ENCODE data around the gene VSTM1.
"Not testable (repeated sequence)": the region's sequence is repeated elsewhere in the genome, so short reads cannot be mapped to it uniquely, and the experiment has no call there.

VSTM1 gene

DNA sequence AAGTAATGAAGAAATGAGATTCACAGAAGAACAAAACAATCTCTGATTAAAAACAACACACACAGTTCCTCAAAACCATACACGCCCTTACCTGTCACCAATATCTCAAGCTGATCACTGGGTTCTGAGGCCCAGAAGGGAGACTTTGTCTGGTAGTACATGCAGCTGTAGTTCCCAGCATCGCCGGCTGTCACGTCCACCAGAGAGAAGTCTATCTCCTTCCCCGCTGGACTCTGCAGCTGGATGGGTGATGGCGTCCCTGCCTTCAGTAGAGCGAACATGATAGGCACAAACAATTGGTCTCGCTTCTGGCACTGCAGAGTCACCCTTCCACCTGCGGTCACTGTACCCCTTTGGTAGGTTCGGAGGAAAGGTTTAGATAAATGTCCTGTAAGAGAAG is 10.1 kb upstream of the VSTM1 start:
- no peak for DNase-seq (ENCODE audit: low spot score)

DNA sequence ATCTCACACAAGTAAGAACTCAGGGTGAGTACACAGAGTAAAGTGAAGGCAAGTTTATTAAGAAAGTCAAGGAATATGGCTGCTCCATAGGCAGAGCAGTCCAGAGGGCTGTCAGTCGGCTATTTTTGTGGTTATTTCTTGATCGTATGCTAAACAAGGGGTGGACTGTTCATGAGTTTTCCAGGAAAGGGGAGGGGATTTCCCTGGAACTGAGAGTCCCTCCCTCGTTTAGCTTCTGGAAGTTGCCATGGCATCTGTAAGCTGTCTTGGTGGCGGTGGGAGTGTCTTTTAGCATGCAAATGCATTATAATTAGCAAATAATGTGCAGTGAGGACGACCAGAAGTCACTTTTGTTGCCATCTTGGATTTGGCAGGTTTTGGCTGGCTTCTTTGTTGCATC is 5.8 kb upstream of the VSTM1 start:
- no peak for DNase-seq (ENCODE audit: low spot score)

DNA sequence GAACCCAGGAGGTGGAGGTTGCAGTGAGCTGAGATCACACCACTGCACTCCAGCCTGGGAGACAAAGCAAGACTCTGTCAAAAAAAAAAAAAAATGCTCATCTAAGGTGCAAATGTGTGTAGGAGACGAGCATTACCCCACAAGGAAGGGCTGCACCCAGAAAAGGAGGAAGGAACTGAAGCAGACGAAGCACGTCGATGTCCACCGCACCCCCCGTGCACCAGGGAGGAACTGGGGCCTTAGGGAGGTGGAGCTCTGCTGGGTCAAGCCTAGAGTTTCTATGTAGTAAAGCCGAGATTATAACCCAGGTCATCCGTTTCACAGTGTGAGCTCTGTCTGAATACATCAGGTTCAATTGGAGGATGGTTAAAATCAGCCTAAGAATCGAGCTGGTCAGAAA is 1.1 kb downstream of the VSTM1 start:
- no peak for DNase-seq (ENCODE audit: low spot score)

DNA sequence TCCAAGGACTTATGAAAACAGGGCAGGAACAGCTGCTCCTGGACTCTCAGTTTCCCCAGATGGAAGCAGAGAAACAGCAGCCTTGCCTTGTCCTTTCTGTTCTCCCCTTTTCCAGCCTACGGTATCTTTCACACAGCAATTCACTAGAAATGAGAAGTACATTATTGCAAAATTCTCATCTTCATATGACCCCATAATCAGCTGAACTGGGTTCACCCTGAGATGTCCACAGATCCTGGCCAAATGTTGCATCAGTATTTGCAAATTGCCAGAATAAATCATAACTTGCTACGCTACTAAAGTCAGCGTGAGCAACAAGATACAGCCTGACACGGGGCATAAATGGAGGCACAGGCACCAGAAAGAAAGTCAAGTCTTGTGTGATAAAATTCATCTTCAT is 16.1 kb downstream of the VSTM1 start:
- no peak for DNase-seq (ENCODE audit: low spot score)

DNA sequence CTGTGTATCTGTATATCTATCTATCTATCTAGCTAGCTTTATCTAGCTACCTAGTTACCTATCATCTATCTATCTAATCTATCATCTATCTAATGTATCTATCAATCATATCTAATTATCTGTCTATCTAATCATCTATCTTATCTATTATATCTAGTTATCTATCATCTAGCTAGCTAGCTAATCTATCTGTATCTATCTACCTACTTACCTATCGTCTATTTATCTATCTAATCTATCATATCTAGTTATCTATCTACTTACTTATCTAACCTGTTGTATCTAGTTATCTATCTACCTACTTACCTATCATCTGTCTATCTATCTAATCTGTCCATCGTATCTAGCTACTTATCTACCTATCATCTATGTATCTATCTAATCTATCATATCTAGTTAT is 17.9 kb downstream of the VSTM1 start:
- DNase-seq (ENCODE audit: low spot score) = no peak

DNA sequence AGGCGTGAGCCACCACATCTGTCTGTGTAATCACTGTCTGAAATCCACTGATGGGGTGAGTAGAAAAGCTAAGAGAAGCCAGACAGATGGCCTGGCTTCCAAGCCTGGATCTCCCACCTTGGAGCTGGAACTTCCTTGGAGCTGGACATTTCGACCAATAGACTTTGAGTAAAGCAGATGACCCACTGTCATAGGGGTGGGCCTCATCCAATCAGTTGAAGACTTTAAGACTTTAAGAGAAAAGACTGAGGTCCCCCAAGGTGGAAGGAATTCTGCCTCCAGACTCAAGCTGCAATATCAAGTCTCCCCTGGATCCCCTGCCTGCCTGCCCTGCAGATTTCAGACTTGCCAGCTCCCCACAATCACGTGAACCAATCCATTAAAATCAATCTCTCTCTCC is 20.7 kb downstream of the VSTM1 start:
- no peak for DNase-seq (ENCODE audit: low spot score)

DNA sequence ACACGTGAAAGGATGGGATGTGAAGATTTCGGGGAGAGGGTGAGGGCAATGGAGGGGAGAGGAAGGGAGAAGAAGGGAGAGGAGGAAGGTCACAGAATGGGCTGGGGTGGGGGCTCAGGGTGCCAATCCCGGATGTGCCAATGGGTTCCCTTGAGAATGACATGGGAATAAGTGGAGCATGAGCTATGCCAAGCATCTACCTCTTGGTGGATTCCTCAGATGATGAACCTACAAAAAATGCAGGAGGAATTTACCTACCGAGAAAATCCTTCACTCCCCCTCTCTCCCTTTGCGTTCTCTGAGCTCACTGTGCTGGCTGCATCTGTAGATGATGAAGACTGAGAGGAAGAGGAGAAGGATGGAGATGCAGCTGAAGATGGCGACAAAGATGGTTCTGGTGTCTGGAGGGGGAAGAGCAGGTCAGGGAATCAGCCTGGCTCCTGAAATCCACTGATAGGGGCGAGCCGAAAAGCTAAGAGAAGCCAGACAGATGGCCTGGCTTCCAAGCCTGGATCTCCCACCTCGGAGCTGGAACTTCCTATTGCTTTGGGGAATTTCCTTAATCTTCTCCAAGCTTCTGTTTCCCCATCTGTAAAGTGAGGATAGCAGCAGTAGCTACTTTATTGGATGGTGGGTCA is 21.6 kb downstream of the VSTM1 start:
- DNase-seq (ENCODE audit: low spot score) = no peak

DNA sequence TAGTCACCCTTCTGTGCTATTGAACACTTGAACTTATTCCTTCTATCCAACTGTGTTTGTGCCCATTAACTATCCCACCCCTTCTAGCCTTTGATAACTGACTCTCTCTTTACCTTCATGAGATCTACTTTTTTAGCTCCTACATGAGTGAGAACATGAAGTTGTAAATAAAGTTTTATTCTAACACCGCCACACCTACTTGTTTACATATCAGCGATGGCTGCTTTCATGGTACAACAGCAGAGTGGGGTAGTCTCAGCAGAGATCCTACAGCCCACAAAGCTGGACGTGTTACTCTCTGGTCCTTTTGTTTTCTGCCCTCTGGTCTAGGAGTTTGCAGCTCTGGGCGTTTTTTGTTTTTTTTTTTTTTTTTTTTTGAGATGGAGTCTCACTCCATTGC is 23.7 kb downstream of the VSTM1 start:
- DNase-seq (ENCODE audit: low spot score) = no peak

DNA sequence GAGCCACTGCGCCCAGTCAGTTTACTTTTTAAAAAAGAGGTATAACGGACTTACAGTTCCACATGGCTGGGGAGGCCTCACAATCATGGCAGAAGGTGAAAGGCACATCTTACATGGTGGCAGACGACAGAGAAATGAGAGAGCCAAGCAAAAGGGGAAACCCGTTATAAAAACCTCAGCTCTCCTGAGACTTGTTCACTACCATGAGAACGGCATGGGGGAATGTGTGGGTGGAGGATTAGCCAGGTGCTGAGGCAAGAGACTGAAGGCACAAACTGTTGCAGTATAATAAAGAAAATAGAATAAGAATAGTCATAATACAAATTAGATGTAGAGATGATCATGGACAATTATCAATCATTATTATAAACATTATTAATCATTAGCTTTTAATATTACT is 27.2 kb downstream of the VSTM1 start:
- not testable (repeated sequence) for DNase-seq (ENCODE audit: low spot score)

DNA sequence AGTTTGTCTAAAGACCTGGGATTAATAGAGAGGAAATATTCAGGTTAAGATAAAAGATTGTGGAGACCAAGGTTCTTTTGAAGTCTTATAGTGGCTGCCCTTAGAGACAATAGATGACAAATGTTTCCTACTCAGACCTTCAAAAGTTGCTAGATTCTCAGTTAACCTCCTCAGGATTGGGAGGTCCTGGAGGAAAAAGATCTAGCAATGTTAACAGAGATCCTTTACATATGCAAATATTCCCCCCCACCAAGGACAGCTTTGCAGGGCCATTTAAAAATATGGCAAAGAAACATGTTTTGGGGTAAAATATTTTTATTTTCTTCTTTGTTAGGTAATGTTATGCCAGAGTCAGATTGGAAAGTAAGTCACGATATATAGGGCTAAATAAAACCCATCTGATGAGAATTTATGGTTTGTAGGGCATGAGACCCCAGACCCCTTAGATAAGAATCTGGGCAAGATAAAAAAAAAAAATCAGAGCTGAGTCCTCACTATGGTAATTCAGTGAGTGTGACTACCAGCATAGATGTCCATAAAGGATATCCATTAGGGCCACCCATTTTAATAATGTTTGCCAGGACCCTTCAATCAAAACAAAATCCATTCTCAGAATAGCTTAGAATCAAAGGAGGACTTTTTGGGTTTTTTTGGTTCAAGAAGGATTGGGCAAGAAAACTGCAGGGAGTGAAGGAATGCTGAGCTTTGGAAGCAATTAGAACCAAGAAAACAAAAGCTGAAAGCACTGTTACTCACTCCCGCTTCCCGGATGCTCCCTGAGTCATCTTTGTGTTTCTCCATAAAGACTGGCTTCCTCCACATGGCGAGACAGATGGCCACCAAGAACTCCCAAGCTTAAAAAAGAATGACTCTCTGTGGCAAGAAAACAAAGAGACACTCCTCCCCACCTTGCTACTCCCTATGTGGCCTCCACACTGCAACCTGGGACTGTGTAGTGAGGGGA is 28.2 kb downstream of the VSTM1 start:
- peak; percentile 1 for DNase-seq (ENCODE audit: low spot score)

DNA sequence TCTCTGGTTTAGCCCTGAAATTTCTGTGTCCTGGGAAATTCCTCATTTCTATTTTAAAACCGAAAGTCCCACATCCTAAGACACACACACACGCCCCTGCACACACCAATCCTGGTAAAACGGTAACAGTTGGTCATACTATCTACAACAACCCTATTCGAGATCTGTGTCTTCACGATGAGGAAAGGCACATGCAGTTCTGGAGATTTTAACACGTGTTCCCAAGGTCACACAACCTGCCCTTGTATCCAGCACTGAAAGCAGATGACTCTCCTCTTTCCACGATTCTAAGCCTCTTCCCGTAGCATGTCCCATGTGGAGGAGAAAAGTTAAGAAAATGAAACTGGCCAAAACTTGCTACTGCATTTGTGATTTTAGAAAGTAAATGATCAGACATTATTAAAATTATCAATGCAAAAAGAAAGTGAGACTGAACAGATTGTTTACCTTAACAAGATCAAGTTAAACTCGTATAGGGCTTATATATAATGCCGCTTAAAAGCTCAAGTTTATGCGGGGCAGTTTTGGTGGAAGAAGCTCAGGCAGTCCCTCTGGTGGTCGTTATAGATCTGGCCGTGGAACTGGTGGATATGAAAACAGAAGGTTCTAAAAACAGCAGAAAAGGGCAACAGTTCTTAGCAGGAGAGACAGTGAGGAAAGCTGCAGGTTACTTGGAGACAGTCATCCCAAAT is 32.7 kb downstream of the VSTM1 start:
- DNase-seq (ENCODE audit: low spot score) = no peak

DNA sequence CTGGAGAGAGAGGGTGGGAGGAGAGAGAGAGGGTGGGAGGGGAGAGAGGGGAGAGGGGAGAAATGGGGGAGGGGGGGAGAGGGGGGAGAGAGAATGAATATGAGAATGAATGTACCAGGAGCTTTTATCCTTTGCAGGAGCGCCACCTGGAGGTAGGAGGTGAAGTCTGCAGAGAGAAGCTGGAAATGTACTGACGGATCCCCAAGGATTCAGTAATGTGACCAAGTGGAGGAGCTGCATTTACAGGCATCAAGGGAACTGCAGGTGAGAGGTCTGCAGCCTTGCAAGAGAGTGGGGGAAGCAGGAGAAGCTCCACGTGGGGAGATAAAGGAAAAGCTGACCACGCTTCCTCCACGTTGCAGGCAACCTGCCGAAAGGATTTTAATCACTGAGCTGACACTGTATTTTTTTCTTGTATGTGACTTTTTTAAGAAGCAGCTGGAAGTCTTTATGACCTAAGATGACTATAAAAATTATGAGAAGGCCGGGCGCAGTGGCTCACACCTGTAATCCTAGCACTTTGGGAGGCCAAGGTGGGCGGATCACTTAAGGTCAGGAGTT is 33.7 kb downstream of the VSTM1 start:
- peak; percentile 58 for DNase-seq (ENCODE audit: low spot score)

DNA sequence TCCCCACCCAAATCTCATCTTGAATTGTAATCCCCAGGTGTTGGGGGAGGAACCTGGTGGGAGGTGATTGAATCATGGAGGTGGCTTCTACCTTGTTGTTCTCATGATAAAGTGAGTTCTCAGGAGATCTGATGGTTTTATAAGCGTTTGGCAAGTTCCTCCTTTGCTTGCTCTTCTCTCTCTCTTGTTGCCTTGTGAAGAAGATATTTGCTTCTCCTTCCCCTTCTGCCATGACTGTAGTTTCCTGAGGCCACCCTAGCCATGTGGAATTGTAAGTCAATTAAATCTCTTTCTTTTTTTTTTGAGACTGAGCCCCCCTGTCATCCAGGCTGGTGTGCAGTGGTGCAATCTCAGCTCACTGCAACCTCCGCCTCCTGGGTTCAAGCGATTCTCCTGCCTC is 34.4 kb downstream of the VSTM1 start:
- DNase-seq (ENCODE audit: low spot score) = no peak

DNA sequence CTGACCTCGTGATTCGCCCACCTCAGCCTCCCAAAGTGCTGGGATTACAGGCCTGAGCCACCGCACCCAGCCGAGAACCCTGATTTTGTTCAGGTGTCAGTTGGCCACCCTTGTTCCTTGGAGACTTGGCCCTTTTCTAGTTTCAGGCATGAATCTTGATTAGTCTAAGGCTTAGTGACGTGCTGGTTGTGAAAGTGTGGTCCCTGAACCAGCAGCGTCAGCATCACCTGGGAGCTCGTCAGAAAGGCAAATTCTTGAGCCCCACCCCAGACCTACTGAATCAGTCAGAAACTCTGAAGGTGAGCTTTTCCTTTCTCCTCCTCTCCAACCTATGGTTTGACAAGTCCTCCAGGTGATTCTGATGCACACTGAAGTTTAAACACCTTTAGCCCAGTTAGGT is 37.0 kb downstream of the VSTM1 start:
- no peak for DNase-seq (ENCODE audit: low spot score)

DNA sequence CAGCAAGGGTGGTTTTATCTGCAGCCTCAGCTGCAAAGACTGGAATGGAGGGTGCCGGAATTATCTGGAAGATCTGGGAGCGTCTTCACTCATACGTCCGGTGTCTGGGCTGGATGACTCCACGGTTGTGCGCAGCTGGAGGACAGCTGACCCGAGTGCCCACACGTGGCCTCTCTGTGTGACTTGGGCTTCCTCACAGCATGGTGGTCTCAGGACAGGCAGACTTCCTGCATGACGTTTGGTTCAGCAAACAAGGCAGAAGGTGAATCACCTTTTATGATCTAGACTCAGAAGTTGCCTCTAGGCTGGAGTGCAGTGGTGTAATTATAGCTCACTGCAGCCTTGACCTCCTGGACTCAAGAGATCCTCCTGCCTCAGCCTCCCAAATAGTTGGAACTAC is 39.0 kb downstream of the VSTM1 start:
- no peak for DNase-seq (ENCODE audit: low spot score)

DNA sequence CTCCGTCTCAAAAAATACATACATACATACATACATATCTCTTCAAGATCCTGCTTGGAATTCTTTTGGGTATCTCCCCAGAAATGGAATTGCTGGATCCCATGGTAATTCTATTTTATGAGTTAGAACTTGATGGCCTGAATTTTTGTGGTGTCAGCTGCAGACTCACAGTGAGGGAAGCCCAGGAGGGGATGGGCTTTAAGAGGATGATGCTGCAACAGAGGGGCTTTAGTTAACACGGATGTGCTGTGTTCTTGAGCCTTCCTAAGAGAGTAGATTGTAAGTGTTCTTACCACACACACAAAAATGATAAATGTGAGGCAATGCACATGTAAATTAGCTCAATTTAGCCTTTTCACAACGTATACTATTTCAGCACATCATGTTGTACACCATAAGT is 40.5 kb downstream of the VSTM1 start:
- DNase-seq (ENCODE audit: low spot score) = no peak

DNA sequence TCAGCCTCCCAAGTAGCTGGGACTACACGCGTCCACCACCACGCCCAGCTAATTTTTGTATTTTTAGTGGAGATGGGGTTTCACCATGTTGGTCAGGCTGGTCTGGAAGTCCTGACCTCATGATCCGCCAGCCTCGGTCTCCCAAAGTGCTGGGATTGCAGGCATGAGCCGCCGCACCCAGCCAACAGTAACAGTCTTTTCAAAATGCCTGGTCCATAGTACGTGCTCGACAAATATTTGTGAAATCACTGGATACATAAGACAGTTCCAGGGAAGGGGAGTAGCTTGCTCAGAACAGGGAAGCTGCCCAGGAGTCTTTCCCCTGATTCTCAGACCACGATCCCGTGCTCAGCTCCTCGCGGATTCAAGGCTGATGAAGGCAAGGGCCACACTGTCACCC is 41.8 kb downstream of the VSTM1 start:
- no peak for DNase-seq (ENCODE audit: low spot score)

DNA sequence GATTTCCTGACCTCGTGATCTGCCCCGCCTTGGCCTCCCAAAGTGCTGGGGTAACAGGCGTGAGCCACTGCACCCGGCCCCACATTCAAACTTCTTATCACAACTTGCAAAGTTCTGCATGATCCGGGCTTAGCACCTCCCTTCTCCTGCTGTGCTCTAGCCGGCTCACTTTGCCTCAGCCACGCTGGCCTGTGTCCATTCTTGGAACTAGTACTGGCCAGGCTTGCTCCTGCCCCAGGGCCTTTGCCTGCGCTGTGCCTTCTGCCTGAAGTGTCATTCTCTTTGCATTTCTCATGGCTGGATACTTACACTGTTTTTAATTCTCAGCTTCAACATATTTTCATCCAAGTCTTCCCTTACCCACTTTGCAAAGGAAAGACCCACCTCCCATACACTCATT is 42.3 kb downstream of the VSTM1 start:
- DNase-seq (ENCODE audit: low spot score) = no peak

DNA sequence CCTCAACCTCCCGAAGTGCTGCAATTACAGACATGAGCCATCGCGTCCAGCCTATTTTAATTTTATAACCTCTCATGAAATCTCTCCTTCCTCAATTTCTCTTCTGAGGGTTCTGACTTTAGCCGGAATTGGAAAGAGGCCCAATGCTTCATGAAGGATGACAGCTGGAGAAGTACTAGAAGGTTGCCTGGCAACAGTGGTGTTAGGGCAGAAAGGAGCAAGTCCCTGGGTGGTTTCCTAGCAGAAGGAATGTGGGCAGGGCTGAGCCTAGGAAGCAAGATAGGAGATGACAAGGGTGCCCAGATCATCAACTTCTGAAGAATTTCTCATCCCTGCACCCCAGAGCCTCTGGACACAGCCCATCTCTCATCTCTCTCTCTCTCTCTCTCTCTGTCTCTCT is 46.4 kb downstream of the VSTM1 start:
- no peak for DNase-seq (ENCODE audit: low spot score)

DNA sequence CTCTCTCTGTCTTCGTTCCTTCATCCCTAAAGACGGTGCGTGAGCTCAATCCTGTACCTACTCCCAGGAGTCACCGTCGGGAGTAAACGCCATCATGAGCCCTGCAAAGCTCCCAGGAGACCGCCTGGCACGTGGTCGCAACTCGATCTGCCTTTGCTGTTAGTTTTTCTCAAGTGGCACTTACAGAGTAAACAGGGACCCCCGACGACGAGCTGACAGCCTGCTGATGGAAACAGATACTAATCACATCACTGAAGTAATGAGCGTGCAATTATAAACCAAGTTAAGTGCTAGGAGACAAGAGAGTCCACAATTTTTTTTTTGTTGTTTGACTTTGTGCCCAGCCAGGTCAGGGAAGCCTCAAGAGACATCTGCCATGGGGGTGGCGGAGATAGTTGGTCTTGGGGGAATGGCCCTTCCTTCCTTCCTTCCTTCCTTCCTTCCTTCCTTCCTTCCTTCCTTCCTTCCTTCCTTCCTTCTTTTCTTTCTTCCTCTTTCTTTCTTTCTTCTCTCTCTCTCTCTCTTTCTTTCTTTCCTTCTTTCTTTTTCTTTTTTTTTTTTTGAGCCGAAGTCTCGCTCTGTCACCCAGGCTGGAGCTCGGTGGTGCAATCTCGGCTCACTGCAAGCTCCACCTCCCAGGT is 48.7 kb downstream of the VSTM1 start:
- no peak for DNase-seq (ENCODE audit: low spot score)

DNA sequence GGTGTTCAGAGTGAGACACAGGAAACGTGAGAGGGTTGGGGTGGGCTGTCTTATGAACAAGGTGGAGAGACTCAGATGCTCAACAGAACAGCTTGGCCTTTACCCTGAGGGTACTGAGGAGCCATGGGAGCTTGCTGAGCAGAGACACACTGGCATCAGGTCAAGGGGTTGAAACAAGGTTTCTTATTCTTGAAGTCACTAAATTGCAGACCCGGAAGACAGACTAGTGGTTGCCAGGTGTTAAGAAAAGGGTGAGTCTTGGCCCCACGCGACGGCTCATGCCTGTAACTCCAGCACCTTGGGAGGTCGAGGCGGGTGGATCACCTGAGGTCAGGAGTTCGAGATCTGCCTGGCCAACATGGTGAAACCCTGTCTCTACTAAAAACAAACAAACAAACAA is 49.8 kb downstream of the VSTM1 start:
- DNase-seq (ENCODE audit: low spot score) = no peak

DNA sequence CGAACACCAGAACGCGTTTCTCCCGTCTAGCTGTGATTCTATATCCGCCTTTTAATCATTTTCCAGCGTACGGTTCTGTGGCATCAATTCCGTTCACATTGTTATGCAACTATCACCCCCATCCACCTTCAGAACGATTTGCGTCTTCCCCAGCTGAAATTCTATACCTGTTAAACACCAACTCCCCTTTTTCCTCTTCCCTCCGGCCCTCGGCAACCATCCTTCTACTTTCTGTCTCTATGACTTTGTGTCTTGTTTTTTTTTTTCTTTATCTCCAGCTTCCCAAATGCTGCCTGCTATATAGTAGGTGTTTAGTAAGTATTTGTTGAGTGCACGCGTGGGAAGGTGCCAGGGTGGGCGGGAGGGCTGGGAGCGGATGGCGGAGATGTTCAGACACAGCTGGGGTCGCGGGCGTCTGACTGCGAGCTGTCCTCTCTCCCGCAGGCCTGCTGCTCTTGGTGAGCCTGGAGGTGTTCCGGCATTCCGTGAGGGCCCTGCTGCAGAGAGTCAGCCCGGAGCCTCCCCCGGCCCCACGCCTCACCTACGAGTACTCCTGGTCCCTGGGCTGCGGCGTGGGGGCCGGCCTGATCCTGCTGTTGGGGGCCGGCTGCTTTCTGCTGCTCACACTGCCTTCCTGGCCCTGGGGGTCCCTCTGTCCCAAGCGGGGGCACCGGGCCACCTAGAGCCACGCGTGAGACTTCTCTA is 52.0 kb downstream of the VSTM1 start:
- DNase-seq (ENCODE audit: low spot score) = no peak

All from pons (tissue), 1 donor.